Cortex of kidney (tissue), 1 donor: ENCODE measurements around the gene KRTAP5-1.

Experiments used
- DNase-seq: peaks from one replicate; lab custom pipeline; 2025; lab: John Stamatoyannopoulos, UW

KRTAP5-1 gene

DNA sequence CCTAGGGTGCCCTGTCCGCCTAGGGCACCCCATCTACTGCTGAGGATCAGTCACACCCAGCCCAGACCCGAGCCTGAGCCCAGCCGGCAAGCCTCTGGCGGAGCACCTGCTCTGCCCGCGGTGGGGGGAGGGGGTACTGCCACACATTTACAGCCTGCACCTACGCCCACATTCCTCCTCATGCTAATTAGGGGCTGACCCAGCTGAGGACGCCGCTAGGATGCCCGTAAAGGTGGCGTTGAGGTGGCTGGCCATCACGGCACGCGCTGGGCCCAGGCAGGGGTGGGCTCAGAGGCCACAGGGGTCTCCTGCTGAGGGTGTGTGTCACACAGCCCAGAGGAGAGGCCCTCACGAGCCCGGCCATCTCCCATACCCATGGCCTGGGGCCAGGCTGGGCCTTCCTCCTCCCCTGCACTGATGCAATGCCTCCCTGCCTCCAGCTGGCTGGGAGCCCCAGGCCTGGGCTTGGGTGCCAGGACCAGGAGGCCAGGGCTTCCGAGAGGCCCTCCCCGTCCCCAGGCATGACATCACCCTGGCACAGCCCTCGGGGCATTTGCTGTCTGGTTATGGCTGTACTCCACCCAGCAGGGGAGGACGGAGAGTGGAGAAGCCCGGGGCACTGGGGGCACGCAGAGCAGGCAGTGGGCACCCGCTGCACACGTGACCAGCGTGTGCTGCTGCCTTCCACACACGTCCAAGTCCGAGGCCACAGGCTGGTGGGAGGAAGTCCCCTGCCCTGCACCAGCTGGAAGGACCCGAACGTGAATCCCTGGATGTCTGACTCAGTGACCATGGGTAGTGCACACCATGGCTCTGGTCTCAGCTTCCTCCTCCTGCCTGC is 25.8 kb downstream of the KRTAP5-1 start:
- DNase-seq: no peak

DNA sequence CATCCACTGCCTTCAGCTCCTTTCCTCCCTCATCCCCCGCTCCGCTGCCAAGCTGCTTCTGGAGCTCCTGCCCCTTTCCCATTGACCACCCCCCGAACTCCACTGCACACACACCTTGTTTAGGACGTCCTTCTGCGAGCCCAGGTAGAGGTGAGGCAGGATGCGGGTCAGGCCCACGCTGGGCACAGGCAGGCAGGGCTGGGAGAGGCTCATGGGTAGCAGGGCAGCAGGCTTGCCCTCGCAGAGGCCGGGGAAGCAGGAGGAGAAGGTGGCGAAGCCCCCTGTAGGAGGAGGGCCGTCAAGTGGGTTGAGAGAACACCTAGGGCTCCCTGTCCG is 26.3 kb downstream of the KRTAP5-1 start:
- DNase-seq: no peak

DNA sequence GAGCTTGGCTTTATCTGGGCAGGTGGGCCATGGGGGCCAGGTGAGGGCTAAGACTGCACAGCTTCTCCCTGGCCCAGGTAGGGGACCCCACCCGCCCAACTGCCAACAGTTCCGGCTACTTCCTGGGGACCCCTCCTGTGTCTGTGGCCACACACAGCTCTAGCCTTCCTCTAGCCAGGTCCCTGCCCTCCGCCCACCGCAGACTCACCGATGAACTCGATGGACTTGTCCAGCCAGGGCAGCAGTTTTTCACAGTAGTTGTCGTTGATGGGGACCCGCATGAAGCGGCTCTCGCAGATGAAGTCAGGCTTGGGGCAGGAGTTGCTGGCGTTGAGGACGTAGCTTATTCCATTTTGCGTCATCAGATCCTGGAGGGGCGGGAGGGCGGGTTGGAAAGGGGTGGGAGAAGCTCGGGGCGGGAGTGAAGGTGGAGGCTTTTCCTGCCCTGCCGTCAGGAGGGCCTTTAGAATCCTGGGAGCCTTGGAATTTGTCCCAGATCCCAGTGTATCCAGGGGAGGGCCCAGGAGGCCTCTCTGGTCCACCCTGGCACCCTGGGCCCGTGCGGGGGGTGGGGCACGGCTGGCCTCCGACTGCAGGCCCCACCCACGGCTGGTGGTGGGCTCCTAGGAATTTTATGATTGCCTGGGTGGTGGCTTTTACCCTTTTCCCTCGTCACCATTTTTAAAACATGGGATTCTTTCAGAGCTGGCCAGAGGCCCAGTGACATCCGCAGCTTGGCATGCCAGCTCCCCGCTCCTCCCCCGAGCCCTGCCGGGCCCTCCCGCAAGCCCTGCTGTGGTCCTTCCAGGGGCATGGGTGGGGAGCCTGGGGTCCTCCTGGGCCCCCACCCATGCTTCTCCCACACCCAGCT is 26.9 kb downstream of the KRTAP5-1 start:
- DNase-seq: no peak

DNA sequence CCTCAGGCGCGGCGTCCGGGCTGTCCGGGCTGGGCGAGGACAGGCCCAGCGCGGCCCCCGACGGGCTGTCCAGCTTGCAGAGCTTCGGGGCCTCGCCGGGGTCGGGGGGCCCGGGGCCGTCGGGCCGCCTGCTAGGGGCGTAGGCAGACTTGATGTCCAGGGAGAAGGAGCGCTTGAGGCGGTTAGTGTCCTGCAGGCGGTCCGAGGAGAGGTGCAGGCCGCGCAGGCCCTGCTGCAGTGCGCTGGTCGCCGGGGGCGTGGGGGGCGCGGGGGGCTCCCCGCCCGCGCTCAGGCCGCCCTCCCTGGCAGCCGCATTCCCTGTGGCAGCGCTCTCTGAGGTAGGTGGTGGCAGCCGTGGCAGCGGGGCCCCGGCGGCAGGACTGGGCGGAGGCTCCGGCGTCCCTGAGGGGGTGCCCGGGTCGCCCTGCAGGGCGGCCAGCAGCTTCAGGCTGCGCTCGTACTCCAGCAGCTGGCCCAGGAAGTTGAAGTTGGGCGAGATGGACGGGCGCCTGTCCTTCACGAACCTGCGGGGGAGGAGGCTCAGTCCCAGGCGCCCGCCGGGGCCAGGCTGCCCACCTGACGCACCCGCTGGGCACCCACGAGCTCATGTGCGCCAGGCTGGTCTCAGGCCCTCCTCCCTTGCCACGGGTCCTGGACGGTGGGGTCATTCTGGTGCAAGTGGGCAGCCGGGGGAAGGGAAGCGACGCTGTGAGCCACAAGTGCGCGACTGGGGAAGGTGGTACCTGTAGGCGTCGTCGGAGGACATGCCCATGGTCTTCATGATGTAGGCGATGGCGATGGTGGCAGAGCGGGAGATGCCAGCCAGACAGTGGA is 27.8 kb downstream of the KRTAP5-1 start:
- no peak for DNase-seq

DNA sequence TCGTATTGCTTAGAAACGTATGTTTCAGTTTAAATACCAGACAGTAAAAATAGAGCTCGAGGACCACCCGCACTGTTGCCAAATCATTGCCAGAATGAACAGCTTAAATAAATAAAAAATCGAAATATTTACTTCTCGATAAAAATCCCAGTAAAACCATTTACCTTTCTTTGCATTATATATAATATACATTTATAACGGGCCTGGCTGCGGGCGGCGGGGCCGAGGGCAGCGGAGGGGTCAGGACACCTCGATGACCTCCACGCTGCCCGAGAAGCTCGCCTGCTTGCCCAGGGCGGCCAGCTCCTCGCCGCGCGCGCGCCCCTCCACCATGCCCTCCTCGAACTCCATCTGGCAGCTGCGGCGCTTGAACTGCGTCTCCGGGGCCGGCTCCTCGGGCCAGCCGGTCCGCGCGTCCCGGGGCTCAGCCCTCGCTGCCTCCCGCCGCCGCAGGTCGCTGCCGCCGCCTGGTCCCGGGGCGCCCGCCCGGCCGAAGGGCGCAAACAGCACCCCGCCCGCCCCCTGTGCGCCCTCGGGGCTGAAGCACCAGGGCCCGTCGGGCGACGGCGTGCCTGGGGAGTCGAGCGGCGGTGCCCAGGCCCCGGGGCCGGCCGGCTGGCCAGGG is 28.7 kb downstream of the KRTAP5-1 start:
- DNase-seq: no peak

DNA sequence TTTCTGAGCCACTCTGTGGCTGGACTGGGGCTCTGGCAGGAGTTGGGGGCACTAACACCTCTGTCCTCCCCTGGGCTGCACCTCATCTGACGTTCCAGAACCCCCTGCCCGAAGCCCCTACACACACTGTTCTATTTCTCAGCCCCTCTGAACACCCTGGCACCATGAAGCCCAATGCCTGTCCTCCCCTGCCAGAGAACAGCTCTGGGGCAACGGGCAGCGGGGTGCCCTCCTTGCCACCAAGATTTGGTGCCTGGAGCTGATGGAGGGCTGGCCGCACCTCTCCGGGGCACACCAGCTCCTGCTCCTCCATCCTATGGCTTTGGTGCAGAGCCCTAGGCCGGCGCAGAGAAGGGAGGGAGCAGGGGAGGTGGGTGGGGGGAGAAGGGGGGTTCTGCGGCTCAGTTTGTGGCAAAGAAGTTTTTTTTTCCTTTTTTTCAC is 29.4 kb downstream of the KRTAP5-1 start:
- no peak for DNase-seq

DNA sequence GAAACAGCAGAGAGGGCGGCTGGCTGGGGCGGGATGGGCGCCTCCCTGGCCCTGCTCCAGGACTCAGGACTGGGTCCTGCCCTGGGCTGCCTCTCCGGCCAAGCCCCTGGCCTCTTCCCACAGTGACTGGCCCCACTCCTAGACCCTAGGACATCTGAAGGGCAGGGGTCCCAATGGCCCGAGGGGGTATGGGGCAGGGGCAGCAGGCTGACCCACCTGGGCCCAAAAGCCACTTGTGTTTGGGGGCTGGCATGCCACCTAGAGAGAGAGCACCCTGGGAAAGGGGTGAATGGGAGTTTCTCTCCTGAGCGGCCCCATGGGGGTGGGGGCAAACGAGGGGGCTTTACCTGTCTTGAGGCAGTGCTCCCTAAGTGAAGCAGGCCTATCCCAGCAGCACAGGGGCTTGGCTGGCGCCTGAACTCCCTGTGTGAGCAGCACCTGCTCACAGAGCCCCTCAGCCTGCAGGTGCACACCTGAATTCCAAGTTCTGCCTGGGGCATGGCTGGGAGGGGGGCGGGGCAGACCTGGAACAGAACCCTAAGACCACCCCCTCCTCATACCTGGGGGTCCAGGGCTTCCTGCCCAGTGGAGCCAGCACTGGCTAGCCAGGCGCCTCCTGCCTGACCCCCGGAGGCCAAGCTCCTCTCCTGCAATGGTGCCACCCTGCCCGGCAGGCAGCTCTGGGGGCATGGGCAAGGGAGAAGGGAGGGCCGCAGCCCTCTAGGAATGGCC is 29.9 kb downstream of the KRTAP5-1 start:
- no peak for DNase-seq

DNA sequence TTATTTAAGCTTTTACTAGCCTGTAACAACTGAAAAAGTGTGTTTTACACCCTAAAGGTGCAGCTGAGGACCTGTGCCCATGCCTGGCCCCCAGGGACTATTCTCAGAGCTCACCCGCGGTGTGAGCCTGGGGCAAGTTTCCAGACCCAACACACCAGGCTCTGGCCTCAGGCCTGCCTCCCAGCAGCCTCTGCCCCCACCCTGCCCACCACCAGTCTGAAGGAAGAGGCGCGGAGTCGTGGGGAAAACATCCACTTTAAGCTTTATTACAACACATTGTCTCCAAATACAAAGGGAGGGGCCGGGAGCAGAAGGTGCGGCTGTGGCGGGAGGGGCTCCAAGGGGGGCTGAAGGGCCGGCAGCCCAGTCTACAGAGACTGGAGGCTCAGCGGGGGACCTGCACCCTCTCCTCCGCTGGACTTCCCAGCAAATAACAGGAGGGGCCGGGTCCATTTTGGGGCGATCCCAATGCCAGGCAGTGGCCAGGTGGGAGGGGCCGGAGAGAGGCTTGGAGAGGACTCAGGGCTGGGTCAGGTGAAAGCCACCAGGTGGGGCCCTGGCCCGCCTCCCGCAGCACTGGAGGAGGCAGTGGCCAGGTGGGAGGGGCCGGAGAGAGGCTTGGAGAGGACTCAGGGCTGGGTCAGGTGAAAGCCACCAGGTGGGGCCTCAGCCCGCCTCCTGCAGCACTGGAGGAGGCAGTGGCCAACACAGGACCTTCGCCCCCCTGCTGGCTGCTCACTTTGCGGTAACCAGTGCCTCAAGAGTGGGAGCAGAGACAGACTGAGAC is 31.1 kb downstream of the KRTAP5-1 start:
- DNase-seq: no peak

DNA sequence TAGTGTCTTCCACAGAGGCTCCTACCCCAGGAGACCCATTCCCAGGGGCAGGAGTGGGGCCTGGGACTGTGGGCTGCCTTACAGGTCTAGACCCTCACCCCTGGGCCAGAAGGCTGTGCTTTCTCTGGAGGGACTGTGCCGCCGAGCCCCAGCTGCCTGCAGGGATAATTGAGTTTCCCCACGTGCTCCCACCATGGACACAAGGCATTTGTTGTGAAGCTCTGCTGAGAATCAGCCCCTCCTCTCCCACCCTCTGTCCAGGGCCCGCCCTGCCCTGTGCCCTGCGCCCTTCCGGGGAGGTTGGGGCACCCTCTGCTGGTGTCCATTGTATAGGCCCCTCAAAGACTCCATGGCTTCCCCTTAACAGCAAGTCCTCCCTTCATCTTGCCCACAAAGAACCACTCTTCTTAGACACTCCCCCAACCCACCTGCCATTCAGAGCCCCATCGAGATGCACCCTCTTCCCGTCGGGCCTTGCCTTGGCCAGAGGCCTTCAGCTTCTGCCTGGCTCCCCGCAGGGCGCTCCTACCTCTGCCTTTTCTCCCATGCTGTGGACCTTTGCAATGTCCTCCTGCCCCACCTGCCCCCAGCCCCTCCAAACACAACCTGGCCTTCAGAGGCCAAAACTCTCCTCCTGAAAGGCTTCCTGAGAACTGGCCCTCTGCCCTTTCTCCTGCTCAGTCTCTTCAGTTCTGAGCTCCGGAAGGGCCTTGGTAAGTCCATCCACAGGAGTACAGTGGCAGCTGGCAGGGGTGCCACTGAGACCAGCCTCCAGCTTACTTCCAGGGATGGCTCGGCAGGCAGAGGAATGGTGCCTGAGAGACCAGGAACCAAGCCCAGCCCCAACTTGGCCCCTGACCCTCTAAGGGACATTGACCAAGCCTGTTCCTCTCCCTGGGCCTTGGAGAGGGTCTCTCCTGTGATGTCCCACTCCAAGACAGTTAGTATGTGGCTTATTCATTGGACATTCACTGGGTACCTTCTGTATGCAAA is 35.4 kb downstream of the KRTAP5-1 start:
- DNase-seq: no peak

DNA sequence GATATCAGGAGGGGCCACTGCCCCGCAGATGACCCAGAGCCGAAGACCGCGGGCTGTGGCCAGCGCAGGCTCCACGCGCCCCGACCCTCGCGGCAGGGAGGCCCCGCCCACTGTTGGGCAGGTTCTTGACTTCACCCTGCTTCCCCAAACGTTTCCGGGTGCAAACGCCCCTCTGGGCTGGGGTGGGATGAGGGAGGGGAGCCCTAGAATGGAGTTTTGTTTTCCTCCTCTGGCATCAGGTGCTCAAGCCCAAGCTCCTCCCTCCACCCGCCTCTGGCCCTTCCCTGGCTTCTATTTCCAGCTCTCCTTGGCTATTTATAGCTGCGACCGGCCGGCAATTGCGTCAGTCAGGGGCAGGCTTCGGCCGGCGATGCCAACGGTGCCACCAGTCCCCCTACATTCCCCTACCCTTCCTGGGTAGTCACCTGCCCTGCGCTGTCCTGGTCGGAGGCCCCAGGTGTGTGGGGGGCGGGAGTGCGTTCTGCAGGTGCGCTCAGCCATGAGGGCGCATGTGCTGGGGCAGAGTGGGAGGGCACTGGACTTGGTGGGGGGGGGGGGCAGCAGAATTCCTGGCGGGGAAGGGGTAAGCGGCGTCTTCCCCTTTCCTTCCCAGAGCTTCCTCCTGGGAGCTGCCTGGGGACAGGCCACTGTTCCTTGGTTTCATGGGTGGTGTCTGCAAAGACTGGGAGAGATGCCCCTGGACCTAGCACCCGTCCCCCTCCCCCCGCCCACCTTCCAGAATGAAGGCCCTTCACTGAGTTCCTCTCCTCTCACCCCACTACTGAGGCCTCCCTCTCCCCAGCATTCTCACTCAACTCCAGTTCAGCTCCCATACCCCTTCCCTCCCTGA is 36.6 kb downstream of the KRTAP5-1 start:
- no peak for DNase-seq

DNA sequence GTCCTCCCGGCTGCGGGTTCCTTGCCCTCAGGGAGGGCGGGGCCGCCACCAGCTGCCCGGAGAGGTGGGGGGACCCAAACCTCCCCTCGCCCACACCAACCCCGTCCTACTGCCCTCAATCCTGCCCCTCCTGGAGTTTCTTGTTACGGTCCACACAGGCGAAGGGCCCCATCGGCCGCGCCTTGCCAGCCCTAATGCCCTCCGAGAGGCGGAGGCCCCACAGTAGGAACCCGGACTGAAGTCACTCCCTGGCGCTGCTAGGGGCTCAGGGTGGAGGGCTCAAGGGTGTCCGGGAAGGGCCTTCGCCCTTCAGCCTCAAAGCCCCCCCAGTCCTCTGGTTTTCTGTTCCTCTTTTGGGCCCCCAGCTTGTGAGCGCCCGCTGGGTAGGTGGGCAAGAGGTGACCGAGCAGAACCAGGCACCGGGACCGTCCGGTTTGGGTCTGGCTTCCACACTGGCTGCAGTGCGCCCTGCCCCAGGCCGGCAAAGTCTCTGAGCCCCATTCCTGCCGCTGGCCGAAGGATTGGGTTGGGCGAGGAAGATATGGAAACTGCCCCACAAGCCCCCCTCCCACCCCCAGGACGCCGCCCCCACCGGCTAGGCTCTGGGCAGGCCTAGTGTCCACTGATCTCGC is 37.5 kb downstream of the KRTAP5-1 start:
- no peak for DNase-seq

DNA sequence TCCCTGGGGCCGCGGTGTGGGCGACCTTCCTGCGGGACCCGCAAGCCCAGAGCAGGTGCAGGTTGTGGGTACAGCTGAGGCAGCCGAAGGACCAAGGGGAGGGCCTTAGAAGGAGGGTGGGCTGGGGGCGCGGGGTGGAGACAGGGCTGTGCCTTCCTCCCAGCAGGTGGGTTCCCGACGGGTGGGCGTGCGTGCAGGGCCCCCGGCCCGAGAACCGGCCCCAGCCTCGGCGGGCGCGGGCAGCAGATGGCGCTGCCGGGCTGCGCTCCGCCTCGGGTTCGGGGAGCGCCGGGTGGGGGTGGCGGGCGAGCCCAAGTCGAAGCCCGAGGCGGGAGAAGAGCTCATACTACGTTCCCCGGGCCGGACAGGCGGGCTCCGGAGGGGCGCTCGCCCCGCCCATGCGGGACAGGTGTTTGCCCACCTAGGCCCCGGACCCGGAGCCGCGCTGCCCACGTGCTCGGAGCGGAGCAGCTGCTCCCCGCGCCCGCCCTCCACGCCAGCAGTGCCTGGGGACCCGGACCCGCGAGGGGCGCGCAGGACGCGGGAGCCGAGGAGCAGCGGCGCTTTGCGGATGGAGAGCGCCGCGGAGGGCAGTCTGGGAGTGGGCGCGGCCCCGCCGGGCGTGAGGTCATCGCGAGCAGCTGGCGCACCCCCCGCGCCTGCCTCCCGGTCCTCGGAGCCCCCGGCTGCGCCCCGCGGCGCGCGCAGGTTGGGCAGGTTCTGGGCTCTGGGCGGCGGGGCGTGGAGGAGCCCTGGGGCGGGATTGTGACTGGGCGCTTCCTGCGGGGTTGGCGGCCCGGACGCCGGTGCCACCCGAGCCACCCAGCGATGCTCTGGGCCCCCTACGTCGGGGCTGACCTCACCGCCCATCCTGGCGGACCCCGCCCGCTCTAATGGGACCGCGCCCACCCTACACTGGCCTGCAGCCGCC is 38.3 kb downstream of the KRTAP5-1 start:
- DNase-seq: no peak

DNA sequence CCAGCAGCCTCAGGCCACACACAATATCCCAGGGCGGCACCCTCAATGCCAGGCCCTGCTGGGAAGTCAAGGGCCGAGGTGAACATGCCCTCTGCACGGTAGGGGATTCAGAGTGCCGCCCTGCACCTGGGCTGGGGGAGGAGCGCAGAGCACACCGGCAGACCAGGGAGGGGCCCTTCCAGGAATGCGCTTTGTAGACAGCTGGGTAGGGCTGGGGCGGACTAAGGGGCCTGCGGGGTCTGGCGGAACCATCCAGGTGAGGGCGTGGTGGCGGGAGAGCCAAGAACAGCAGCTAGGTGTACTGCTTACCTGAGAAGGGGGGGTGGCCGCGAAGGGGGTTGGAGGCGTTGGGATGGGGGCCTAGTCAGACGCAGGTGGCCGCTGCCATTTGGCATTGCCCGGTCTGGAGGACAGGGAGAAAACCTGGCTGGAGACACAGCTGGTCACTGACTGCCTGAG is 39.0 kb downstream of the KRTAP5-1 start:
- DNase-seq: no peak

DNA sequence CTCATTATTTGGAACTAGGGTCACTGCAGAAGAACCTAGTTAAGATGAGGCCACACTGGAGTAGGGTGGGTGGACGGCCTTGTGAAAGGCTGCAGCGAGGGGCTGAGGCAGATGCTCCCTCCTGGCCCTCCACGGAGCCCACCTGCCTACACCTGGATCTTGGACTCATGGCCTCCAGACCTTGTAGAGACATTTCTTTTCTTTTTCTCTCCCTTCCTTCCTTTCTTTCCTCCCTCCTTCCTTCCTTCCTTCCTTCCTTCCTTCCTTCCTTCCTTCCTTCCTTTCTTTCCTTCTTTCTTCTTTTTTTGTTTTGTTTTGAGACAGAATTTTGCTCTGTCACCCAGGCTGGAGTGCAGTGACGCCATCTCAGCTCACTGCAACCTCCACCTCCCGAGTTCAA is 39.7 kb downstream of the KRTAP5-1 start:
- DNase-seq: no peak

DNA sequence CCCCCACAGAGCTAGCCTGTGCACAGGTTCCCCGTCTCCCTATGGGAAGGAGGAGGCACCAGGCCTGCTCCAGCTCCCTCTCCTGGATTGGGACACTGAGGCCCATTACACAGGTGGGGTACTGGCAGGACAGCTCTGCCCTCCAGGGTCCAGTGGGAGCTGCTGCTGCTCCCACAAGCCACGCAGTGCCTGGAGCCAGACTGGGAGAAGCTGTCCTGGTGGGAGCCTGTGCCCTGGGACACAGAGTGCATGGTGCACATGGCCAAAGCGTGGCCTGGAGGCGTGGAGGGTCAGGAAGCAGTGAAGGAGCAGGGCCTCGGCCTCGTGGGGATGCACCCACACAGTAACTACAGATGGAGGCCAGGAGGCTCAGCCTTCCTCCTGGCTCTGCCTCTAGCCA is 40.5 kb downstream of the KRTAP5-1 start:
- DNase-seq: no peak

DNA sequence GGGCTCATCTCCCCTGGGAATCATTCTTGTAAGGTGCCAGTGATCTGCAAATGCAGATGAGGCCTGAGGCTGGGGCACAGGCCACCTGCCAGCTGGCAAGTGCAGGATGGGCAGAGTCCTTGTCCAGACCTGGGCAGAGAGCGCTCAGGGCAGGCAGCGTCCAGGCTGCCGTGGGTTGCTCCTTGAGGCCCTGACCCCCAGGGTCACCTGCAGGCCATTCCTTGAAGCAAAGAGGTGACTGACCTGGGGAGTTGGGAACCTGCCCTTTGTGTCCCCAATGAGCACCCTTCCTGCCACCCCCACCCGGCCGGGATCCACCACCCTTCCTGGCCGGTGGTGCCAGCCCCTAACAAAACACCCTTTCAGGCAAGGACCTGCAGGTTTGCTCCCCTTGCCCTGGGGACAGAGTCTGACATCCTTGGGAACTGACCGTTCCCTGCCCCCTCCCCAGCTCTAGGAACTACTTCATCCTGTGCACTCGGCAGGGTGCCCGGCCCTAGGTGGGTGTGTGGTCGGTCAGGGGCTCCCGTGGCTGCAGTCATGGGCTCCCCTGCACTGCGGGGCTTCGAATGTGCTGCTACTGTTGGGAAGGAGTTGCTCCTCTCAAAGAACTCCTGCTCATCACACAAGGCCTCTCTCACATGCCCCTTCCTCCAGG is 41.3 kb downstream of the KRTAP5-1 start:
- DNase-seq: no peak
